HEK293T (cell line): ENCODE measurements around the gene CEP57L1.

Source experiments
- BHLHE40 ChIP-seq: fragments of 450-650 bp; IDR thresholded peaks from 2 replicates; pipeline ENCODE4 v1.6.1; 2016; ENCODE audit warnings: mild to moderate bottlenecking, moderate library complexity, borderline replicate concordance
- CTBP1 ChIP-seq: fragments of 450-650 bp; IDR thresholded peaks from 2 replicates; pipeline ENCODE4 v1.6.1; 2016; ENCODE audit warnings: borderline replicate concordance
- NFRKB ChIP-seq: fragments of 450-650 bp; IDR thresholded peaks from 2 replicates; pipeline ENCODE4 v1.6.1; 2016; ENCODE audit warnings: mild to moderate bottlenecking, moderate library complexity

- TF ChIP-seq BHLHE40 (no peak), NFRKB (no peak), CTBP1 (no peak)
Observed at GRCh38 chr6:109197061-109197460, 101.8 kb downstream of the CEP57L1 start.
